WTC11 (cell line): ENCODE measurements around the gene TBC1D3I. TPM values are rescaled to one million over a fixed set of nuclear protein-coding genes. Genes with fewer than 3 reads are reported as not detected.

Experiments
- ZNF219 ChIP-seq: sonication (generic); formaldehyde crosslinking; IDR thresholded peaks from 2 replicates; pipeline ENCODE4 v1.8.0; 2023; ENCODE audit warnings: missing genetic modification reagents, mild to moderate bottlenecking, borderline replicate concordance
- total RNA-seq: library from RNA; stranded (reverse); gene quantifications from 3 replicates; pipeline ENCODE4 v1.2.3, GENCODE V29; 2021

The TBC1D3I gene
- total RNA-seq, 1 experiment from 2014 or later: 0.39 TPM

DNA sequence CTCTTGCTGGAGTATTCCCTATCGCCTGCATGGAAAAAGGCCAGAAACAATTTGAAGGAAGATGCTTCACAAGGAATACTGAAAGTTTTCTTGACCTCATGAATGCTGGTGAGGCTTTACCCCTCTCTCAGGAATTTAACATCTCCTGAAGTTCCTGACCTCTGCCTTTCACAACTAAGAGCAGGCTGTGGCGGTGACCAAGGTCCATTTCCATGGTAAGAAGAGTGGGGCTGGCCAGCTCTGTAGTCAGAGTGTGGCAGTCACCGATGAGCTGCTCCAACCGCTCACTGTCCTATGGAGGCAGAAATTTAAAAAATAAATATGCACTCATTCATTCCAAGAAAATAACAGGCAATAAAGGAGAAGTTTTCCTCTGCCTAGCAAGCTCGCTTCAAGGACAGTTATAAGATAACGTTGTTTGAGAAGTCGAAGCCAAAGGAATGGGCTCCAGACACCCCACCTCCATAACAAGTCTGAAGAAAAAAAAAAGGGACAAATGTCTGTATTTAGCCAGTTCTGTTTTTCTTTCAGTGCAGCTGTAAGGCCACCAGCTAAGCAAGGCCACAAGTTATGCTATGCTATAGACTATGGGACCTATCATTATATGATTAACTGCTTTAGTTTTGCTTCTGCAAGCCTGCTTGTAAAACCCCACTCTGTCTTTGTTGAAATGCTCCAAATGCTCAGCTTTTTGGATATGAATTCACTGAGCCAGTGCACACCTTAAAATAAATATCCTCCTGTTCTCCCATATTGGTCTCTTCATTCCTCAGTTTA is 59.5 kb downstream of the TBC1D3I start (continued):
- no peak for TF ChIP-seq ZNF219 (CRISPR knock-in tag)

Other genes with a start within 250 kb of the TBC1D3I start
- gene CCL23, start 246.6 kb downstream of the TBC1D3I start, total RNA-seq: not detected in 3 replicates
- not detected in 3 replicates for gene CCL18, start 200.3 kb downstream of the TBC1D3I start, total RNA-seq
- gene CCL3, start 174.4 kb downstream of the TBC1D3I start, total RNA-seq: 0.44 to 0.72 TPM (median 0.55 TPM) in 3 replicates
- 0.37 to 1.2 TPM (median 0.48 TPM) in 3 replicates for gene CCL4, start 160.7 kb downstream of the TBC1D3I start, total RNA-seq
- 6.3 to 7.9 TPM (median 7.7 TPM) in 3 replicates for gene TBC1D3B, start 87.9 kb downstream of the TBC1D3I start, total RNA-seq
- not detected in 3 replicates for gene CCL3L1, start 67.8 kb downstream of the TBC1D3I start, total RNA-seq
- 0.32 TPM in 1 of 3 replicates, not detected in the others for gene CCL4L2, start 53.5 kb downstream of the TBC1D3I start, total RNA-seq
- gene TBC1D3G, start 59.3 kb upstream of the TBC1D3I start, total RNA-seq: not detected in 3 replicates
- not detected in 3 replicates for gene TBC1D3H, start 123.9 kb upstream of the TBC1D3I start, total RNA-seq
- 44.4 to 47.3 TPM (median 47.0 TPM) in 3 replicates for gene ZNHIT3, start 222.1 kb upstream of the TBC1D3I start, total RNA-seq